Upper lobe of right lung (tissue), 1 donor: ENCODE data around the gene SMIM45.

Experiments used
- ATAC-seq: fragments of 200-7000 bp; cut with Tn5 transposase; one replicate; pipeline ENCODE4 v1.9.1; 2020; ENCODE audit warnings: mild to moderate bottlenecking, moderate library complexity
- DNase-seq: peaks from one replicate; pipeline ENCODE4 v3.0.0-alpha.2; 2020
- H3K27ac ChIP-seq: fragments of 200-600 bp; one replicate; pipeline ENCODE4 v1.8.0; 2022
- H3K27me3 ChIP-seq: fragments of 200-600 bp; one replicate; pipeline ENCODE4 v1.8.0; 2022; ENCODE audit warnings: mild to moderate bottlenecking
- H3K36me3 ChIP-seq: fragments of 200-600 bp; one replicate; pipeline ENCODE4 v1.8.0; 2022
- H3K4me1 ChIP-seq: fragments of 200-600 bp; one replicate; pipeline ENCODE4 v1.8.0; 2022
- H3K4me3 ChIP-seq: fragments of 200-600 bp; one replicate; pipeline ENCODE4 v1.8.0; 2022; ENCODE audit warnings: mild to moderate bottlenecking
- H3K9me3 ChIP-seq: fragments of 200-600 bp; one replicate; pipeline ENCODE4 v1.8.0; 2022
- intact Hi-C: fragments of 100-400 bp; cut with DNase I; formaldehyde crosslinking; loops from one replicate; pipeline ENCODE4 v1.11.0; 2022
- TF ChIP-seq, protein P1 (sequence below): fragments of 200-600 bp; IDR thresholded peaks from one replicate; pipeline ENCODE4 v1.8.0; 2022; ENCODE audit warnings: antibody characterized with exemption
- donor health status: DM: no; HTN: yes; CAD: no; lungs with severe emphysema.

The SMIM45 gene

DNA sequence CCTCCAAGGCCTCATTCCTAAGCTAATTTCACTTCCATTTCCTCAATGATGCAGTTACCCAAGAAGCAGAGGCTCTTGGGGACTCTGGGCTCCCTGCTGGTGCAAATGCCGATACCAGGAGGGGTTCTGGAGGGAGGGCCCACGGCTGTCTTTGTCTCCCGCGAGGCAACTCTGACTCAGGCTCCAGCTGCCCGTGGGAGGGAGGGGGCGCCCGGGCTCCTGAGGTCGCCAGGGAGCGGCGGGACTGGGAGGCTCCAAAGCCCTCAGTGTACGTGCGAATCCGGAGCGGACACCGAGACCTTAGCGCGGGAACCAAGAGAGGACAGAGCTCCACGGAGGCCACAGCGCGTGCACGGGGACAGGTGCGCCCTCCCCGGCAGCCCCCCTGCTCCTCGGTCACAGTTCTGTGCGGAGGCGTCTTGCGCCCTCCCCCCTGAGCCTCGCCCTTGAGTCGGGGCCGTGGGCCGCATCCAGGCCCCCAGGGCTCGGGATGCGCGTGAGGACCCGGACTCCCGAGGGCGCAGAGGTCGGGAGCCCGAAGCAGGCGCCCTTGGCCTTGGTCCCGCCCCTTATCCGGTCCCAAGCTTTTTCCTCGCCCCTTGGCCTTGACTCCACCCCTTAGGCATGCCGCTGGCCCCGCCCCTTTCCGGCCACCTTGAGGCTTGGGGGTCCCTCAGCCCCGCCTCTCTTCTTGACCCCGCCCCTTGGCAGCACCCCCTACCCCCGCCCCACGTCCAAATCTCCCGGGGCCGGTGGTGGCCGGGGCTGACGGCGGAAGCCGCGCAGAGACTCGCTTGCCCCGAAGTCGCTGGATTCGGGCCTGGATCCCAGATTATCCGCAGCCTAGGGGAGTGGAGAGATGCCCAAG is 32.4 kb upstream of the SMIM45 start:
- H3K4me3 ChIP-seq = peak overlapping the region; percentile 52
- TF ChIP-seq, protein P1, sequence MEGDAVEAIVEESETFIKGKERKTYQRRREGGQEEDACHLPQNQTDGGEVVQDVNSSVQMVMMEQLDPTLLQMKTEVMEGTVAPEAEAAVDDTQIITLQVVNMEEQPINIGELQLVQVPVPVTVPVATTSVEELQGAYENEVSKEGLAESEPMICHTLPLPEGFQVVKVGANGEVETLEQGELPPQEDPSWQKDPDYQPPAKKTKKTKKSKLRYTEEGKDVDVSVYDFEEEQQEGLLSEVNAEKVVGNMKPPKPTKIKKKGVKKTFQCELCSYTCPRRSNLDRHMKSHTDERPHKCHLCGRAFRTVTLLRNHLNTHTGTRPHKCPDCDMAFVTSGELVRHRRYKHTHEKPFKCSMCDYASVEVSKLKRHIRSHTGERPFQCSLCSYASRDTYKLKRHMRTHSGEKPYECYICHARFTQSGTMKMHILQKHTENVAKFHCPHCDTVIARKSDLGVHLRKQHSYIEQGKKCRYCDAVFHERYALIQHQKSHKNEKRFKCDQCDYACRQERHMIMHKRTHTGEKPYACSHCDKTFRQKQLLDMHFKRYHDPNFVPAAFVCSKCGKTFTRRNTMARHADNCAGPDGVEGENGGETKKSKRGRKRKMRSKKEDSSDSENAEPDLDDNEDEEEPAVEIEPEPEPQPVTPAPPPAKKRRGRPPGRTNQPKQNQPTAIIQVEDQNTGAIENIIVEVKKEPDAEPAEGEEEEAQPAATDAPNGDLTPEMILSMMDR = no peak
- H3K36me3 ChIP-seq = no peaks in the 10 kb centered on the region
- H3K27ac ChIP-seq = no peak overlapping the region
- H3K27me3 ChIP-seq = peaks cover 34% of the 10 kb centered on the region
- ATAC-seq (peak; percentile 76), DNase-seq (peak; percentile 83)
- no peaks in the 10 kb centered on the region for H3K9me3 ChIP-seq
- intact Hi-C loops = no loop called here
- H3K4me1 ChIP-seq = peaks cover 22% of the 10 kb centered on the region

GRCh38 chr22:41920271-41920976 is 31.5 kb upstream of the SMIM45 start:
- TF ChIP-seq, protein P1 = no peak
- intact Hi-C loops = no loop called here
- peaks cover 32% of the 10 kb centered on the region for H3K27me3 ChIP-seq
- ATAC-seq = no peak
- no peak for DNase-seq
- peak overlapping the region; percentile 52 for H3K4me3 ChIP-seq
- H3K9me3 ChIP-seq = no peaks in the 10 kb centered on the region
- H3K27ac ChIP-seq = no peak overlapping the region
- peaks cover 22% of the 10 kb centered on the region for H3K4me1 ChIP-seq
- no peaks in the 10 kb centered on the region for H3K36me3 ChIP-seq

- peaks cover 32% of the 10 kb centered on the region for H3K27me3 ChIP-seq
- TF ChIP-seq, protein P1 = no peak
- H3K9me3 ChIP-seq = no peaks in the 10 kb centered on the region
- no peak for DNase-seq
- no peak for ATAC-seq
- no peak overlapping the region for H3K4me3 ChIP-seq
- intact Hi-C loops = no loop called here
- H3K36me3 ChIP-seq = no peaks in the 10 kb centered on the region
- H3K4me1 ChIP-seq = peaks cover 26% of the 10 kb centered on the region
- H3K27ac ChIP-seq = no peak overlapping the region
Measured at GRCh38 chr22:41922328-41922727, 29.6 kb upstream of the SMIM45 start.

GRCh38 chr22:41922940-41923594 is 28.9 kb upstream of the SMIM45 start:
- ATAC-seq (no peak), DNase-seq (no peak)
- H3K4me1 ChIP-seq = peaks cover 23% of the 10 kb centered on the region
- no peak overlapping the region for H3K4me3 ChIP-seq
- H3K27ac ChIP-seq = no peak overlapping the region
- H3K36me3 ChIP-seq = no peaks in the 10 kb centered on the region
- intact Hi-C loops = no loop called here
- no peaks in the 10 kb centered on the region for H3K9me3 ChIP-seq
- peaks cover 26% of the 10 kb centered on the region for H3K27me3 ChIP-seq
- TF ChIP-seq, protein P1 = no peak

GRCh38 chr22:41923595-41924276 is 28.2 kb upstream of the SMIM45 start:
- H3K4me3 ChIP-seq = no peak overlapping the region
- no peaks in the 10 kb centered on the region for H3K9me3 ChIP-seq
- intact Hi-C loops = no loop called here
- H3K4me1 ChIP-seq = peaks cover 18% of the 10 kb centered on the region
- no peak for ATAC-seq
- H3K27ac ChIP-seq = no peak overlapping the region
- TF ChIP-seq, protein P1 = no peak
- no peak for DNase-seq
- H3K36me3 ChIP-seq = no peaks in the 10 kb centered on the region
- peaks cover 25% of the 10 kb centered on the region for H3K27me3 ChIP-seq
